Measurements from ENCODE around the gene GOLPH3L. TPM values are rescaled to one million over a fixed set of nuclear protein-coding genes. Genes with fewer than 3 reads are reported as not detected.
A peak's percentile ranks its signal among the peaks of the same experiment; 100 is the strongest.

The GOLPH3L gene
- total and polyA plus RNA-seq, 2 experiments from 2014 or later: 23.5 to 29.6 TPM

- peaks cover 9% of the 10 kb centered on the region for H3K27me3 Mint-ChIP-seq (ENCODE audit: insufficient read depth, low read depth, poor library complexity)
- Histone ChIP-seq H3K4me3 (no peak overlapping the region), H3K36me3 (ENCODE audit: insufficient read depth) (peaks cover 8% of the 10 kb centered on the region), H3F3A (replicated peaks; ENCODE audit: low read depth) (peaks cover 18% of the 10 kb centered on the region), H3K27me3 (ENCODE audit: insufficient read depth) (no peaks in the 10 kb centered on the region), H4K20me1 (replicated peaks; ENCODE audit: insufficient read depth) (no peaks in the 10 kb centered on the region; the same call in 1 of the 2 replicates), H3K9me2 (ENCODE audit: insufficient read depth) (no peaks in the 10 kb centered on the region), H2AFZ (no peak overlapping the region), H3K27ac (ENCODE audit: low read depth) (peak overlapping the region; percentile 60), H3K4me1 (ENCODE audit: insufficient read depth) (peaks cover 9% of the 10 kb centered on the region), H3K79me2 (replicated peaks; ENCODE audit: insufficient read depth) (peaks cover 7% of the 10 kb centered on the region), H3K4me2 (no peak overlapping the region)
- TF ChIP-seq EZH2phosphoT487 (IDR thresholded peaks at IDR 0.05; ENCODE audit: unreplicated experiment) (no peak), JUNB (IDR thresholded peaks at IDR 0.05; ENCODE audit: unreplicated experiment) (no peak), POLR2AphosphoS5 (IDR thresholded peaks at IDR 0.05; ENCODE audit: low read depth) (no peak), CREB1 (CRISPR knock-in tag; IDR thresholded peaks at IDR 0.05; ENCODE audit: low read depth) (no peak), ZNF331 (CRISPR knock-in tag; IDR thresholded peaks at IDR 0.05; ENCODE audit: low read depth) (no peak), ZNF114 (CRISPR knock-in tag; IDR thresholded peaks at IDR 0.05) (no peak), CTCF (conservative IDR thresholded peaks at IDR 0.05; ENCODE audit: low read depth in 2 of 2) (no peak), STAT1 (IDR thresholded peaks at IDR 0.05; ENCODE audit: unreplicated experiment) (no peak), ZNF462 (CRISPR knock-in tag; IDR thresholded peaks at IDR 0.05) (no peak), ETS1 (IDR thresholded peaks at IDR 0.05) (no peak), NANOG (IDR thresholded peaks at IDR 0.05; ENCODE audit: borderline replicate concordance) (no peak), EZH2 (IDR thresholded peaks at IDR 0.05; ENCODE audit: low read depth, unreplicated experiment) (no peak), REST (IDR thresholded peaks at IDR 0.05; ENCODE audit: unreplicated experiment) (no peak)
- no peak for ATAC-seq
- no peak overlapping the region for H3K4me3 Mint-ChIP-seq
- peaks cover 8% of the 10 kb centered on the region for H3K4me1 Mint-ChIP-seq
- H3K36me3 Mint-ChIP-seq (ENCODE audit: low read depth): peaks cover 50% of the 10 kb centered on the region
- H3K9me3 Mint-ChIP-seq: no peaks in the 10 kb centered on the region
- H3K27ac Mint-ChIP-seq: peak overlapping the region; percentile 38
- no peak for DNase-seq (ENCODE audit: low spot score)
Measured at GRCh38 chr1:150612014-150612345, 85.0 kb downstream of the GOLPH3L start.

Measured in GM23338 (cell line).